CD4-positive, CD25-positive, alpha-beta regulatory T cell (primary cell): ENCODE measurements around the gene TERC. TPM values are rescaled to one million over a fixed set of nuclear protein-coding genes. Genes with fewer than 3 reads are reported as not detected.
"Not testable (repeated sequence)": the region's sequence is repeated elsewhere in the genome, so short reads cannot be mapped to it uniquely, and the experiment has no call there.

Experiments
- ATAC-seq, 2 donors: fragments of 150-1000 bp; cut with Tn5 transposase; one replicate each; pipeline ENCODE4 v1.10.0; 2021; ENCODE audit warnings: low read depth in 2 of 2, moderate number of reproducible peaks in 2 of 2, moderate library complexity in 1 of 2
- DNase-seq, 3 donors: peaks; one replicate each; pipeline versions ENCODE4 v3.0.0 to v3.0.0-alpha.2; 2012 to 2022; ENCODE audit warnings: mixed read lengths in 1 of 3
- H3K27ac ChIP-seq: one replicate; pipeline ENCODE4 v1.7.0; 2013; ENCODE audit warnings: mild to moderate bottlenecking, low read length; ENCODE audit not compliant: insufficient read depth, poor library complexity, severe bottlenecking
- H3K27me3 ChIP-seq: one replicate; pipeline ENCODE4 v1.7.0; 2013; ENCODE audit warnings: low read length; ENCODE audit not compliant: control insufficient read depth, insufficient read depth
- H3K36me3 ChIP-seq: one replicate; pipeline ENCODE4 v1.7.0; 2013; ENCODE audit warnings: mild to moderate bottlenecking, low read length, moderate library complexity; ENCODE audit not compliant: control insufficient read depth, insufficient read depth
- H3K4me1 ChIP-seq: 2 replicates; pipeline ENCODE4 v1.7.0; 2013; ENCODE audit warnings: mild to moderate bottlenecking, low read length; ENCODE audit not compliant: insufficient read depth, control insufficient read depth, poor library complexity, severe bottlenecking
- H3K4me3 ChIP-seq: one replicate; pipeline ENCODE4 v1.7.0; 2013; ENCODE audit warnings: low read depth, mild to moderate bottlenecking, low read length, moderate library complexity
- H3K9me3 ChIP-seq, 2 experiments: 1 replicate in 1 of 2; 2 replicates in 1 of 2; pipeline ENCODE4 v1.7.0; 2013; ENCODE audit warnings: low read length in 2 of 2, mild to moderate bottlenecking in 1 of 2, moderate library complexity in 1 of 2; ENCODE audit not compliant: control insufficient read depth in 2 of 2
- H3K27ac Mint-ChIP-seq, 3 donors: one replicate each; pipeline ENCODE4 v1.8.0; 2020 to 2022; ENCODE audit warnings: mild to moderate bottlenecking in 3 of 3, mixed read lengths in 3 of 3, moderate library complexity in 2 of 3
- H3K27me3 Mint-ChIP-seq: one replicate; pipeline ENCODE4 v1.8.0; 2022; ENCODE audit warnings: mild to moderate bottlenecking, mixed read lengths
- H3K36me3 Mint-ChIP-seq: one replicate; pipeline ENCODE4 v1.8.0; 2020; ENCODE audit warnings: mixed read lengths
- H3K4me1 Mint-ChIP-seq, 4 donors: one replicate each; pipeline ENCODE4 v1.8.0; 2020 to 2022; ENCODE audit warnings: mixed read lengths in 4 of 4, mild to moderate bottlenecking in 1 of 4
- H3K4me3 Mint-ChIP-seq, 4 donors: one replicate each; pipeline ENCODE4 v1.8.0; 2020 to 2022; ENCODE audit warnings: mild to moderate bottlenecking in 4 of 4, mixed read lengths in 4 of 4, moderate library complexity in 3 of 4
- H3K9me3 Mint-ChIP-seq, 7 donors: one replicate each; pipeline ENCODE4 v1.8.0; 2020 to 2022; ENCODE audit warnings: mixed read lengths in 7 of 7, mild to moderate bottlenecking in 3 of 7, moderate library complexity in 2 of 7
- polyA plus RNA-seq, 4 donors: library from polyadenylated mRNA; unstranded; fragments of 300-500 nt; fragmentation: Illumina TruSeq; gene quantifications; one replicate each; pipeline ENCODE4 v1.2.3, GENCODE V29; 2021
- total RNA-seq: library from RNA; stranded (reverse); gene quantifications from one replicate; pipeline ENCODE4 v1.2.3, GENCODE V29; 2022

The TERC gene
- total and polyA plus RNA-seq, 5 donors from 2014 or later = 0.76 to 2.9 TPM; not detected in 3

DNA sequence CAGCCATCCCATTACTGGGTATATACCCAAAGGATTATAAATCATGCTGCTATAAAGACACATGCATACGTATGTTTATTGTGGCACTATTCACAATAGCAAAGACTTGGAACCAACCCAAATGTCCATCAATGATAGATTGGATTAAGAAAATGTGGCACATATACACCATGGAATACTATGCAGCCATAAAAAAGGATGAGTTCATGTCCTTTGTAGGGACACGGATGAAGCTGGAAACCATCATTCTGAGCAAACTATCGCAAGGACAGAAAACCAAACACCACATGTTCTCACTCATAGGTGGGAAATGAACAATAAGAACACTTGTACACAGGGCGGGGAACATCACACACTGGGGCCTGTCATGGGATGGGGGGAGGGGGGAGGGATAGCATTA is 46.4 kb downstream of the TERC start:
- H3K27me3 Mint-ChIP-seq = peaks cover 15% of the 10 kb centered on the region
- not testable (repeated sequence) for H3K4me1 Mint-ChIP-seq, ATAC-seq

More for the DNA sequence above, 46.4 kb downstream of the TERC start:
- H3K4me3 ChIP-seq, H3K27ac Mint-ChIP-seq, H3K9me3 Mint-ChIP-seq, H3K27me3 ChIP-seq, H3K9me3 ChIP-seq, H3K36me3 Mint-ChIP-seq, H3K27ac ChIP-seq, H3K4me3 Mint-ChIP-seq, DNase-seq, H3K4me1 ChIP-seq, H3K36me3 ChIP-seq: not testable (repeated sequence)

Other genes with a start within 250 kb of the TERC start
- gene MECOM, start 101.3 kb downstream of the TERC start, total RNA-seq = not detected
- under 1 TPM in 1 of 4 donors, not detected in 3; 0.44 TPM for gene MECOM, start 101.3 kb downstream of the TERC start, polyA plus RNA-seq
- gene ACTRT3, start 4.5 kb upstream of the TERC start, total RNA-seq = not detected
- gene ACTRT3, start 4.5 kb upstream of the TERC start, polyA plus RNA-seq = under 1 TPM in 2 of 4 donors, not detected in 2; 0.21 to 0.54 TPM
- 25.9 TPM for gene MYNN, start 8.3 kb upstream of the TERC start, total RNA-seq
- gene MYNN, start 8.3 kb upstream of the TERC start, polyA plus RNA-seq = 10 to 100 TPM; 12.4 to 20.3 (median 17.7) TPM
- not detected for gene LRRIQ4, start 47.8 kb upstream of the TERC start, total RNA-seq
- not detected for gene LRRIQ4, start 47.8 kb upstream of the TERC start, polyA plus RNA-seq
- gene LRRC34, start 47.8 kb upstream of the TERC start, total RNA-seq = not detected
- under 1 TPM in 3 of 4 donors, not detected in 1; 0.06 to 0.62 (median 0.21) TPM for gene LRRC34, start 47.8 kb upstream of the TERC start, polyA plus RNA-seq
- gene LRRC31, start 104.9 kb upstream of the TERC start, total RNA-seq = not detected
- not detected for gene LRRC31, start 104.9 kb upstream of the TERC start, polyA plus RNA-seq
- not detected for gene SAMD7, start 146.5 kb upstream of the TERC start, total RNA-seq
- gene SAMD7, start 146.5 kb upstream of the TERC start, polyA plus RNA-seq = not detected
- gene SEC62, start 201.7 kb upstream of the TERC start, total RNA-seq = 78.7 TPM
- gene SEC62, start 201.7 kb upstream of the TERC start, polyA plus RNA-seq = 100 to 1,000 TPM; 127 to 193 (median 141) TPM